ENCODE results near the gene BMP8A.

- TF ChIP-seq CTCF (IDR thresholded peaks at IDR 0.05) = no peak
- TF ChIP-seq POLR2A (IDR thresholded peaks at IDR 0.05) = no peak
Observed at GRCh38 chr1:39494671-39495410, 3.4 kb downstream of the BMP8A start.
